Erythroblast (primary cell): ENCODE data around the gene ADAM22.
"Not testable (repeated sequence)": the region's sequence is repeated elsewhere in the genome, so short reads cannot be mapped to it uniquely, and the experiment has no call there.

Experiments
- DNase-seq, 2 experiments: peaks; one replicate each; lab custom pipeline; 2025; lab: John Stamatoyannopoulos, UW
- GATA1 ChIP-seq: IDR thresholded peaks from 2 replicates; pipeline ENCODE4 v1.6.1; 2011; ENCODE audit warnings: low read depth, mild to moderate bottlenecking, control low read depth, low read length, moderate library complexity
- POLR2A ChIP-seq: IDR thresholded peaks from 2 replicates; pipeline ENCODE4 v1.6.1; 2011; ENCODE audit warnings: mild to moderate bottlenecking, low read length

ADAM22 gene

DNA sequence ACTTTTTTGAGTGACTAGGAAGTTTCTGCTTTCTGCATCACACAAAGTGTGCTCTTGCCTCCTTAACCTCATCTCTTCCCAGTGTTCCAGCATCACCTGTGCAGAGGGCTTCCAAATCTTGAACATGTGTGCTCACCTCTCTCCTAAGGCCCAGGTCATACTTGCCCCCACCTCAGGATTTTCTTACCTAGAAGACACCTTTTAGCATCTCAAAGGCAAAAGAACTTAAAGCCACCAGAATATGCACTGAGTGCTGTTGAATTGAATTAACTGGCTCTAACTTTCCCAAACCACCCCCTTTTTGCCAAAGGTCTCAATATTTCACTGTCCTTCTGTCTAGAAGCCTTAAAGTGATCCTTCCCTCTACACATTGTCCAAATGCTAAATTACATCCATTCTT is 219.3 kb downstream of the ADAM22 start:
- no peak for TF ChIP-seq POLR2A
- TF ChIP-seq GATA1: no peak
- no peak for DNase-seq

DNA sequence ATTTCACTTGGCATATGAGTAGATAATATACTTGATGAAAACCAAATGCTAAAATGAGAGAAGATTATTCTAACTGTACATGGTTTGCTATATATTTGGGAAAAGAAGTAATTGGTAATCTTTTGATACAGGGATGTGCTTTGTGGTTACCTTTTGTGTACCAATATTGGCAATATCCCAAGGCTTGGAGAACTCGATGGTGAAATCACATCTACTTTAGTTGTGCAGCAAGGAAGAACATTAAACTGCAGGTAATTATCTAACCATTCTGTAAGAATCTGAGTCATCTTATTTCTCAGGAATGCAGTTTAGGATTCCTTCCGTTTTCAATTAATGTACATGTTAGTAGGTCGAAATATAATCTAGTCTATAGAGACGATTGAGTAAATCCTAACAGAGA is 221.7 kb downstream of the ADAM22 start:
- DNase-seq: no peak
- TF ChIP-seq POLR2A: no peak
- TF ChIP-seq GATA1: no peak

DNA sequence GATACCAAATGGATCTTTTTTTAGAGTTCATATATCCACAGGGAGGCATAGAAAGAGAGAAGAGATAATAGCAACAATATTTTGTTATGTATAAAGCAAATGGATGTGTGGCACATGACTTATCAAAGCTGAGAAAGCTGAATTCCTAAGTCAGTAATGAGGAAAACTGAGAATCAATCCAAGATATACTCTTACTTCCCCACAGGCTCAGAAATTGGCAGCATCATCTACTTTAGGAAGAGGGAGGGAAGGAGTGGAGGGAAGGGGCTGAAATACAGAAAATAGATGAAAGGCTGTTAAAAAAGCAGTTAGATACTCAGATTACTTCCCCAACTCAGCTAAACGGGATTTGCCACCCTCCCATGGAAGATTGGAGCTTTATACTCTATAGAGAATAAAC is 222.3 kb downstream of the ADAM22 start:
- no peak for DNase-seq
- TF ChIP-seq GATA1 (no peak), POLR2A (no peak)

DNA sequence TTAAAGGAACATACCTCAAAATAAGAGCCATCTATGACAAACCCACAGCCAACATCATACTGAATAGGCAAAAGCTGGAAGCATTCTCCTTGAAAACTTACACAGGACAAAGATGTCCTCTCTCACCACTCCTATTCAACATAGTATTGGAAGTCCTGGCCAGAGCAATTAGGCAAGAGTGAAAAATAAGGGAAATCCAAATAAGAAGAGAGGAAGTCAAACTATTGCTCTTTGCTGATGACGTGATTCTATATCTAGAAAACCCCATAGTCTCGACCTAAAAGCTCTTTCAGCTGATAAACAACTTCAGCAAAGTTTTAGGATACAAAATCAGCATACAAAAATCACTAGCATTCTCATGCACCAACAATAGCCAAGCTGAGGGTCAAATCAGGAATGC is 225.7 kb downstream of the ADAM22 start:
- DNase-seq: not testable (repeated sequence)

DNA sequence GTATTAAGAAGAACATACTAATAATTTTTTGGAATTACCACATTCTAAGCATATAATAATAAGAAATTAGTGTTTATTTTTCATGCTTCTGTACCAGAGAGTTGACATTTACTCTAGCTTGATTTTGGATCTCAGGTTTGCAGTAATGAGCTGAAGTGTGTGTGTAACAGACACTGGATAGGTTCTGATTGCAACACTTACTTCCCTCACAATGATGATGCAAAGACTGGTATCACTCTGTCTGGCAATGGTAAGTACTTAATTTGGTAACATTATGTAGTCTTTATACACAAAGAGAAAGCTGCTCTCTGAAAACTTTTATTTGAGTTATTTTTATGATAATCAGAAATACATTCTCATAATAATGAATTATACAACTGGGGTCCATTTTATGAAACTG is 231.6 kb downstream of the ADAM22 start:
- no peak for TF ChIP-seq POLR2A
- TF ChIP-seq GATA1: no peak
- no peak for DNase-seq

DNA sequence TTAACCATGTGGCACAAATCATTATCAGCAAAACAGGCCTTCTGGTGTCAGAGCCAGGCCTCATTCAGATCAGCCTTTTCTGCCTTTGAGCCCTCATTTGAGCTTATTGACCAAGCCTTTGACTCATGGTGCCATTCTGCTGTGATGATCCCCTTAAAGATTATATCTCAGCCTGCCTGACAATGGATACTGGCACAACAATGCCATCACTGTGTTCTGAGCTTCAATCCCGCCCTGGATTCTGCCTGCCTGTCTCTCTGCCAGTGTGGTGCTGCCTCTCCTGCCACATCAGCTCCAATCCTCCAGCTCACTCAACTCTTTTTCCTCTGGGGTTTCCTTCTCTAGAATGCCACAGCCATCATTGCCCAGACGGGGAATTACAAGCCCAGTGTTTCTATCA is 233.2 kb downstream of the ADAM22 start:
- TF ChIP-seq POLR2A (no peak), GATA1 (no peak)
- no peak for DNase-seq

DNA sequence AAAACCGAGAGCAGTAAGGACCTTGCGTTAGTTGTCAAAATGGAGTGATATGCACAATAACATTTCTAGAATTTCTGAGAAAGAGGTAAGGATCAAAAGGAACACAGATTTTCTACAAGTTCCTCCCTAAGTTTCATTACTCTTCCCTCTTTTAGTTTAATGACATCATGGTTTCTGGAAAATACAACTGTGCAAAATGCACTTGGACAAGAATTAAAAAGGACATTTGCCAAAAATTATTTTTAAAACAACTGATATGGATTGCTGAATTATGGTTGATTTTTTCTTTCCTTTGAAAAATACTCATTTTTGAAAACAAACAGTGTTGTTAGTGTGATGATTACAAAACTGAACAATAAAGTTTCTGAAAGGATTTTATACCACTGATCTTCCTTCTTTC is 233.7 kb downstream of the ADAM22 start:
- TF ChIP-seq POLR2A (no peak), GATA1 (no peak)
- DNase-seq: no peak

DNA sequence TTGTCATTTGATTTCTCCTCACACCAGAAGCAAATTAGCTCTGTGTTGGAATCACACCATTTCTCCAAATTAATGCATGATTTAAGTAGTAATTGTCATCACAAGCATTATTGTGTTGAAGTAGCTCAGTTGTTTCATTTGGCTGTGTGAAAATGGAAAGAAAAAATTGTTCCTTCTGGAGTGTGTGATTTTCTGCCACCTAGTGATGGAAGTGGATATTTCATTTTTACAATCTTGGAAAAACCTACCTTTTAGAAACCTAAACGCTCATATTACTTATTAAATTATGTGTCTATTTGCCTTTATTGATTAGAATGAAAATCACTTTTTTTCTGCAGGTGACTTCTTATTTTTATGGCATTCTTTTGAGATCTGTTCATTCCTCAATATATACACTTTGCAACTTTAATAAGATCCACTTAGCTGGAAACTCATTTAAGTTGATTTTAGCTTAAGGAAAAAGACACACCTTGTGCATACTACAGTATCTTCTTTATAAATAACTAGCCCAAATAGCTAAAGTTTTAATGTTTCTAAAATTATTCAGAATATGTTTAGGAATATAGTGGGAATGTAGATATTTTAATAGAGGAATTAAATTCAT is 235.8 kb downstream of the ADAM22 start:
- DNase-seq: peak; percentile 27 to 53

DNA sequence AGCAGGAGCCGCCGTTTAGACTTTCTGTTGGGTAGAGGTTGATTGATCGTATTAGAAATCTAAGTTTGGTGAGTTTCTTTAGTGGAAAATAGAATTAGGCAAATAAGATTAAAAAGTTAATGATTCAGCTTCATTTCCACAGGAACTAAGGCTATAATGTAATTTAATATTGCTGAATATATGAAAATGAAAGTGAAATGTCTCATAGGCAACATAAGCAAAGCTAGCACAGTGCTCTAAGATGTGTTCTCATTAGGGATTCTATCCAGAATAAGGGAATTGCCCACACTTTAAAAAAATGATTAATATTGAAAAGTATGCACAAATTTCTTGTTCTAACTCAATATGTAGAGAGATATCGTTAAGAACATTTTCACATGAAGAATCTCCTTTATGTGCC is 238.8 kb downstream of the ADAM22 start:
- DNase-seq: no peak
- no peak for TF ChIP-seq POLR2A
- no peak for TF ChIP-seq GATA1

More for the DNA sequence above, 235.8 kb downstream of the ADAM22 start:
- TF ChIP-seq GATA1: no peak
- TF ChIP-seq POLR2A: no peak

DNA sequence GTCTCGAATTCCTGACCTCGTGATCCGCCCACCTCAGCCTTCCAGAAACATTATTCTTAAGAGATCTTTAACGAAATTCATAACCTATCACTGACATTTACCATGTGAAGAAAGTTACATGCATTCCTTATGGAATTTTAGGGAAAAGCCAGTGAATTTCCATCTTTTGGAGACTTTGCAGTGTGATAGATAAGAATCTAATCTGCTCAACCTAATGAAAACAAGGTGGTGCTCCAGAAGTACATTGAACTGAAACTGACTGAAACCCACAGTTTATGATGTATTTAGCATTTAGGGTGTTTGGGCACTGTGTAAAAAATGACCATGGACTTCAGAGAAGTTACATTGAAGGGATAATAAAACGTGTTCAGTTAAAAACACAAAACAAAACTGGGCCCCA is 242.1 kb downstream of the ADAM22 start:
- TF ChIP-seq POLR2A: no peak
- no peak for DNase-seq

DNA sequence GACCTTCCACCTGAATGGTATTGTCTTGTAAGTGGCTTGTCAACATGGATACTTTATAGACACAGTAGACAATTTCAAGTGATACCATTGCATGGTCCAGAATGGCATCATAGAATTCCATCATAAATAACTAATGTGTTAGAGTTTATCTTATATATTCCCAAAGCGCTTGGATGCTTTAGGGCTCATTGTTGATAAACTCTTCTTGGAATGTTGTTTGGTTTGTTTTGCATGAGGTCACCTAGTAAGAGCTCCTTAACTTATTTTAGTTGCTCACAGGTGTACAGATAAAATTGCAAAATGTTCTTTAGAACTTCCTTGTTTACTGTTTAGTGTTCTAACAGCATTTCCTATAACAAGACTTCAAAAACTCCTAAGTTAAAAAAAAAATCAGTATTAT is 249.0 kb downstream of the ADAM22 start:
- TF ChIP-seq POLR2A (no peak), GATA1 (no peak)

DNA sequence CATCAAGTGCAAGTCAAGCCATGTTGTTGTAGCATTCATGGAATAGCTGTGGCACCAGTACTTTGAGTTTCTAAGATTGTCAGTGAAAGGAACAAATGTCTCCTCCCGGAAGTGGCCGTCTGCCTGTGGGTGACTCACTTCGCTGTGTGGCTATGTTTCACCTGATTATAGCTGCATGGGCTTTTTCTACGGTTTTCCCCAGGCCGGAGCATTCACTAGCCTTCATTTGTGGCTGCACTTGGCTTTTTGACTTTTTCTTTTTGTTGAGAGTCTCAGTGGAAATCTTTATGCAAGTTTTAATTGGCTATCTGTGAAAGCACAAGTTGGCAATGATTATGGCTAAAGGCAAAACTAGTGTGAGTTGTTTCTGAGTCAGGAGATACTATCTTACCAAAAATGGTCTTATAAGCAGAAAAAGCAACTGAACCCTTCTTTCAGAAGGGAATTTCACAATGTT is 250.8 kb downstream of the ADAM22 start:
- TF ChIP-seq GATA1 (no peak), POLR2A (no peak)
- DNase-seq: peak in 1 of 2 experiments; percentile 5

More for the DNA sequence above, 249.0 kb downstream of the ADAM22 start:
- DNase-seq: no peak

DNA sequence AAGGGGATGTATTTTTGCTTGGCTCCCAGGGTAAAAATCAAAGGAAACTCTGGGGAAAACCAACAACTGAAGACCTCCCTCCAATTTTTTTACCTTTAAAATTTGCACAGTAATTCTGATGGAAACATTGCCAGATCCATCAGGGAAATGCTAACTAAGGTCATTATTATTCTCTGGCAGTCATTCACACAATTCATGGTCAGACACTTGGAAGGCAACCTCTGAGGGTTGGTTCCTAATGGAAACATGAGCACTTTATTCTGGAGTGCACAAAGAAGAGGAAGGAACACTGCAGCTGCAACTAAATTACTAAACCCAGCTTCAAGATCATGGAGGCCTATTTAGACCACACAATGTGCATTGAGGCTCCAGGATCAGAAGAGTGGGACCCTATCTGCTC is 251.6 kb downstream of the ADAM22 start:
- no peak for DNase-seq

DNA sequence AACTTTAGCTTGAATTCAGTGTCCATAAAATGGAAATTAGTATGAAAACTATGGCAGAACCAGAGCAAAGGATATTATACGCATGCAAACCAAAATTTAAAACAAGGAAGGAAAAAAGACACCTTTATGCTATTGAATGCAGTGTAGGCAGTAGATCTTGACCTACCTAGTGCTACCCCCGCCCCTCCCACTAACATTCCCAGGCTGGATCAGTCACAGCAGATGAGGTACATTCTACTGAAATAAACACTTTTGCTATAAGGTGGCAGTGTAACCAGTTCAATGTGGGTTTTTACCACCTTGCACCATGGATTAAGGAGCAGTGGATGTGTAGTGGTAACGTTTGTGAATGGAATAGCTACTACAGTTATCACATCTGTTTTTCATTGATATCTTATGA is 257.9 kb downstream of the ADAM22 start:
- TF ChIP-seq POLR2A (no peak), GATA1 (no peak)

More for the DNA sequence above, 251.6 kb downstream of the ADAM22 start:
- no peak for TF ChIP-seq GATA1
- TF ChIP-seq POLR2A: no peak

DNA sequence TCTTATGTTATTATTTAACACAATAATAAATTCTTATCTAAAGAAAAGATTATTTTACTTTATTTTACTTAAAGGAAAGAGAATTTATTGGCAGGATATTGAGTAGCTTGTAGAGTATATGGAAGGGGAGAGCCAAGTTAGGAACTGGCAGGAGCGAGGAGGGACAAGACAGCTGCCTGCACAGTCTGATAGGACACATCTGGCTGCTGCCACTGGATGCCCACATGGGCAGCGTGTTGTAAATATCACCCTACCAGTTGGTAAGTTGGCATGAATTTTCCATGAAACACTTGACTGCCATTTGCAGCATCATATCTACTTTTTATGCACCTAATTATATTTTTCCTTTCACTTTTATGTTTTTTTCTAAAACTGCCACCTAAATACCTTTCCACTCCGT is 266.2 kb downstream of the ADAM22 start:
- no peak for DNase-seq
- no peak for TF ChIP-seq POLR2A
- TF ChIP-seq GATA1: no peak

More for the DNA sequence above, 257.9 kb downstream of the ADAM22 start:
- peak; percentile 6 to 29 for DNase-seq
